Myometrial cell (primary cell): Measurements from ENCODE around the gene LENG8. TPM values are rescaled to one million over a fixed set of nuclear protein-coding genes. Genes with fewer than 3 reads are reported as not detected.

ENCODE experiments used
- total RNA-seq: library from RNA; depleted of rRNA; stranded (reverse); fragments of >200 nt; gene quantifications from 2 replicates; pipeline ENCODE4 v1.2.3, GENCODE V29; 2015

Gene LENG8
- 28.2 and 43.0 TPM in 2 replicates for total RNA-seq

DNA sequence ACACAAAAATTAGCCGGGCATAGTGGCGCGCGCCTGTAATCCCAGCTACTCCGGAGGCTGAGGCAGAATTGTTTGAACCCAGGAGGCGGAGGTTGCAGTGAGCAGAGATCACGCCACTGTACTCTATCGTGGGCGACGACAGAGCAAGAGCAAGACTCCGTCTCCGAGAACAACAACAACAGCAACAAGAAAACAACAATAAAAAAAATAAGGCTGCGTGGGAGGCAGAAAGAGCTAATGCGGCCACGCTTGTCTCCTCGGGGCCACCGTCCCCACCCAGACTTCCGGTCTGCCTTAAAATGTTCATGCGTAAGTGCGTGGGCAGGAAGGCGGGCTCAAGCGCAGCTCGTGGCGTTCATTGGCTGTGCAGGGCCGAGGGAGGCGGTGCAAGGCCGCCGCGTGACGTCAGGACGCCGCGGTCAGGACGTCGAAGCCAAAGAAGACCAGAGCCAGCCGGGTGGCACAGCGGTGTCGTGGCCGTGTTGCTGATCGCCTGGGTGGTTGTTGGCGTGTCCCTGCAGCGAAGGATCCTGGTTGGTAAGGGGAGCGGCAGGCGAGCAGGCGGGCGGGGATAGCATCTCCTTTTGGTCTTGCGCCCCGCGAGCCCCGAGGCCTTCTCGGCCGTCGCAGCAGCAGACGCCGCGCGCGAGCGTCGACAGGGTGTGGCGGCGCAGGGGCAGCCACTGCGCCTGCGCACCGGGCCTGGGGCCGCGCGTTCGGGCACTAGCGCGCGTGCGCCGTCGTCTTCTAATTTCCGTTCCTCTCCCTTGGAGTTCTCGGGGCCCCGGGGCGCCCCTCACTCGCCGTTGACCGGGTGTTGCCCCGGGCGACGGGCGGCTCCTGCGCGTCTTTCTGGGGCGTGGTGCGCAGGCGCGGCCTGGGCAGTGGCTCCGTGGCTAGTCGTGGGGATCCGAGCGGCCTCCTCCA, at the start of gene LENG8:
LENG8 (plus strand) TSS at position 426 of the 927 bp plus-strand sequence. CDS start 2,146 bp downstream, outside the sequence.

GRCh38 chr19:54415208-54415900, 33.6 kb upstream of the LENG8 start, which contains the start of gene TTYH1:
Gene TTYH1 (plus strand): TSS chr19:54415464. CDS start chr19:54415553, 89 bp downstream.

GRCh38 chr19:54463531-54464043, 14.6 kb downstream of the LENG8 start, which contains the start of gene LENG9:
Gene LENG9 (minus strand): TSS chr19:54463778. CDS start chr19:54463526, 252 bp downstream.

DNA sequence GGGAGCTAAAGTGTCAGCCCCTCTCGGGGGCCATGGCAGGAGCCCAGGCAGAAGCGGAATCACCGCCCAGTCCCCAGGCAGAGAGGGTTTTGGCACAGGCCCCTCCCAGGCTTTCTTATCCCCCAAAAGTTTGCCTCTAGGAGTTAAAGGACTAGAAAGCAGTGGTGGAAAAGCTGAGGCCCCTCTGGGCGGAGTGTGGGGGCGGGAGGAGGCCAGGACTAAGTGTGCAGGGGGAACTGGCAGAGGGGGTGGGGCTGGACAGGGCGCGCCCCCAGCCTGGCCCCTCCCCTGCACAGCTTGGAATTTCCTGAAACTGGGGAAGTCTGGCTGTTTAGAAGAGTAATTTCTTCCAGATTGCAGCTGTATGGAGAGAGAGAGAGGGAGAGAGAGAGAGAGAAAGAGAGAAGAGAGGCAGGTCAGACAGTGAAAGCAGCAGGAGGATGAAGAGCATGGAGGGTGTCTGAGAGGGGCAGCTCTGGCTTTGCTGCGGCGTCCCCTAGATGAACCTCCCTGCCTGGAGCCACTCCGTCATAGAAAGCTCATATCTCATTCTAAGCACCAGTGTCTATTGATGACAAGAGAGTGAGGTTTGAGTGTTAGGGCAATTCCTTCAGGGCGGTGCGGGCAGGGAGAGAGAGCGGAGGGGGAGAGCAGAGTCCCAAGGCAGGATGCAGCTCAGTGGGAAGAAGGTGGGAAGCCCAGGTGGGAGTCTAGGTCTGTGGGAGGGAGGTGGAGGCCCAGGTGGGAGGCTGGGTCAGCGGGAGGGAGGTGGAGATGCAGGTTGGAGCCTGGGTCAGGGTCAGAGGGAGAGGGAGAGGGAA, 24.3 kb downstream of the LENG8 start, which contains the start of gene CDC42EP5:
CDC42EP5 (minus strand) TSS at position 226 of the 821 bp plus-strand sequence. CDS start 7,749 bp downstream, outside the sequence.

GRCh38 chr19:54502518-54503048, 53.6 kb downstream of the LENG8 start, which contains the start of gene LAIR2:
Gene LAIR2 (plus strand): TSS chr19:54502831. CDS start chr19:54502919, 88 bp downstream.

Other genes with a start within 250 kb of the LENG8 start
- gene RPS9, start 248.3 kb upstream of the LENG8 start, total RNA-seq, result 2,808 and 2,848 TPM in 2 replicates
- not detected in 2 replicates for gene LILRB3, start 226.2 kb upstream of the LENG8 start, total RNA-seq
- gene LILRA6, start 206.4 kb upstream of the LENG8 start, total RNA-seq, result not detected in 2 replicates
- gene LILRB5, start 191.9 kb upstream of the LENG8 start, total RNA-seq, result not detected in 2 replicates
- gene LILRB2, start 168.1 kb upstream of the LENG8 start, total RNA-seq, result not detected in 2 replicates
- gene LILRA5, start 136.0 kb upstream of the LENG8 start, total RNA-seq, result not detected in 2 replicates
- not detected in 2 replicates for gene LILRA4, start 110.0 kb upstream of the LENG8 start, total RNA-seq
- not detected in 2 replicates for gene LAIR1, start 84.3 kb upstream of the LENG8 start, total RNA-seq
- not detected in 2 replicates for gene TTYH1, start 33.7 kb upstream of the LENG8 start, total RNA-seq
- 8.7 and 11.0 TPM in 2 replicates for gene LENG9, start 14.6 kb downstream of the LENG8 start, total RNA-seq
- 28.4 and 33.2 TPM in 2 replicates for gene CDC42EP5, start 24.1 kb downstream of the LENG8 start, total RNA-seq
- gene LAIR2, start 53.6 kb downstream of the LENG8 start, total RNA-seq, result not detected in 2 replicates
- gene LILRA2, start 124.6 kb downstream of the LENG8 start, total RNA-seq, result not detected in 2 replicates
- not detected in 2 replicates for gene LILRA1, start 144.4 kb downstream of the LENG8 start, total RNA-seq
- gene LILRB1, start 181.3 kb downstream of the LENG8 start, total RNA-seq, result not detected in 2 replicates
- not detected in 2 replicates for gene LILRB4, start 213.8 kb downstream of the LENG8 start, total RNA-seq